HG02852 (cell line): ENCODE measurements around the gene CASP1.
A peak's percentile ranks its signal among the peaks of the same experiment; 100 is the strongest.
"Not testable (repeated sequence)": the region's sequence is repeated elsewhere in the genome, so short reads cannot be mapped to it uniquely, and the experiment has no call there.

Source experiments
- ATAC-seq: cut with Tn5 transposase; IDR thresholded peaks from one replicate; pipeline ENCODE4 v1.9.1; 2021; ENCODE audit warnings: mild to moderate bottlenecking, moderate library complexity; ENCODE audit not compliant: unreplicated experiment

Gene CASP1

GRCh38 chr11:105034813-105035620 lies at the start of gene CASP1:
CASP1 (minus strand) TSS chr11:105035144; CDS start chr11:105035113, 31 bp downstream.
- peak; percentile 96 for ATAC-seq

DNA sequence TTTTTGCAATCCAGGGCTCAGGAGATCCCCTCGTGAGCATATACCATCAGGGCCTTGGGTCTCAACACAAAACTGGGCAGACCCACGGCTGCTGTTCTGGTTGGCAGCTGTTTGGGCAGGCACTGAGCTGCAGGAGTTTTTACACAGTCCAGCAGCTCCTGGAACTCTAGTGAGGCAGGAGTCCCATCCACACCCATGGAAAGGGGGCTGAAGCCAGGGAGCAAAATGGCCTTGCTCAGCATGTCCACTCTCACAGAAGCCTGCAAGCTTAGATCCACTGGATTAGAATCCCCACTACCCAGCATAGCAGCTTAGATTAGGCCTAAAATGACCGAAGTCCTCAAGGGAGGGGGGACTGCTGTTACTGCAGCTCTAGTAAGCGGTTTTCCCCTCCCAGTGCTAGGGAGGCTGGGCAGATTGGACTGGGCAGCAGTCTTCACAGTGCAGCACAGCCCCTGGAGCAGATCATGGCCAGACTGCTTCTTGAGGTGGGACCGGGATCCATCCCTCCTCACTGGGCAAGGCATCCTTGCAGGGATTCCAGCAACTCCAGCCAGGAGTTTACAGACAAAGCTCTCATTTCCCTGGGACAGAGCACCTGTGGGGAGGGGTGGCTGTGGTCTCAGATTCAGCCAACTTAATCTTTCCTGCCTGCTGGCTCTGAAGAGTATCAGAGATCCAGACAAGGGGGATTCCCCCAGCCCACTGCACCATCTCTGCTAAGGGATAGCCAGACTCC lies 46.6 kb upstream of the CASP1 start:
- no peak for ATAC-seq

DNA sequence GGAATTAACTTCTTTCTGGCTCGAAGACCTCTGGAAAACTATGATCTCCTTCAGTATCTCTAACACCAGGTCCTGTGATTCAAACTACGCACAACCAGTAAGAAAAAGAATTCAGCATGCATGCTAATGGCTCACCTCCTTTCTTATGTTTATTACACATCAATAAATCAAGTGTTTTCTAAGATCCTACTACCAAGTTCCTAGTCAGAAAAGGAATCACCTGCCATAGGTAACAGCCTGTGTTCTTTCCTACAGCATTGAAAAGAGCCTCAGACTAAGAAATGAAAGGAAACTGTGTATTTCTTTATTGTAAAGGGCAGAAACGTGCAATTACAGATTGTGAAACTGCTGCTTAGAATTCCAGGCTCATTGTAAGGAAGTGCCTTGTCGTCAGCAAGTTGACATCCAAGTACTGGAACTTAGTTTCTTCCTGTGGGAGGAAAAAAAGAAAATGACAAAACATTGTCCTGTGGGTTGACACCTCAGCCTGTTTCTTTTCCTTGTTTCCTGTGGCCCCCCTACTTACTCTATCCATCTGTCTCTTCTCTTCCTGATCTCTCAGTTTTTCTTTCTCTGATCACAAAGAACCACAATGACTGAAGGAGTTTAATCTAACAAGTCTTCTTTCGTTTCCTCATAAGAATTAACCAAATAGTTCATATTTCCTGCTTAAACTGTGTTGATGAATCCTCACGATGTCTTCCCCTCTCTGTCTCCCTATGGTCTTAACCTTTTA lies 45.4 kb upstream of the CASP1 start:
- ATAC-seq: not testable (repeated sequence)

GRCh38 chr11:105078283-105078682 lies 43.3 kb upstream of the CASP1 start:
- no peak for ATAC-seq

DNA sequence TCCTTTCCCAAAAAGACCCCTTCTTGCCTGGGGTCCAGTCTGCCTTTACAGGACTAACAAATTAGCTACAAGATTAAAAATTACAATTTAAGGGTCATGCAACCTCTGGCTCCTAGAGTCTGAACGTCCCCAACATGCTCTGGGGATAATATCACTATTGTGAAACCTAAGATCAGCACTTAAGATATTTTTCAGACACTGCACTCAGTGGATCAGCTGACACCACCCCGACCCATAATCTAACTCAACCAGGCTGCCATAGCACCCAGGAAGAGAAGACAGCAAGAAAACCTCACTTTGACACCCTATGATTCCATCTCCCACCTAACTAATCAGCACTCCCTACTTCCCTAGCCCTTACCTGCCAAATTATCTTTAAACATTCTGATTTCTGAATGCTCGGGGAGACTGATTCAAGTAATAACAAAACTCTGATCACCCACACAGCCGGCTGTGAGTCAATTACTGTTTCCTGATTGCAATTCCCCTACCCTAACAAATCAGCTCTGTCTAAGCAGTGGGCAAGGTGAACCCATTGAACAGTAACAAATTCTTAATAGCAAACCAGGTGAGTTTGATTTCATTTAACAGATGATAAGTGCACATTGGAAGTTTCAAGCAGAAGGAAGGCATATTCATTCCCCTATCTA lies 42.3 kb upstream of the CASP1 start:
- peak; percentile 81 for ATAC-seq

DNA sequence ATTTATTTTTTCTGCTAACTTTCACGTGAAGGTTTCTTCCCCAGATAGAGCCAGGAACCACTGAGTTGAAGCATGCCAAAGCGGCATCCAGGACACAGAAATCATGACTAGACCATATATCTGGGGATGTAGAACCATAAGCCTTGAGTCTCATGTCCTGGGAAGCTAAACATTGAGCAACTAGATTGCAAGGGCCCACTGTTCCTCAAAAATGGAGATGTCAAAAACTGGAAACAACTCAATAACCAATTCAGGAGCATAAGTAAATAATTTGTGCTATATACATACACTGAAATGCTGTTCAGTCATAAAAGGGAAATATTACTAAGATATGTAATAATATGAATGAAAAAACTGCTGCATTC lies 39.2 kb upstream of the CASP1 start:
- ATAC-seq: no peak

DNA sequence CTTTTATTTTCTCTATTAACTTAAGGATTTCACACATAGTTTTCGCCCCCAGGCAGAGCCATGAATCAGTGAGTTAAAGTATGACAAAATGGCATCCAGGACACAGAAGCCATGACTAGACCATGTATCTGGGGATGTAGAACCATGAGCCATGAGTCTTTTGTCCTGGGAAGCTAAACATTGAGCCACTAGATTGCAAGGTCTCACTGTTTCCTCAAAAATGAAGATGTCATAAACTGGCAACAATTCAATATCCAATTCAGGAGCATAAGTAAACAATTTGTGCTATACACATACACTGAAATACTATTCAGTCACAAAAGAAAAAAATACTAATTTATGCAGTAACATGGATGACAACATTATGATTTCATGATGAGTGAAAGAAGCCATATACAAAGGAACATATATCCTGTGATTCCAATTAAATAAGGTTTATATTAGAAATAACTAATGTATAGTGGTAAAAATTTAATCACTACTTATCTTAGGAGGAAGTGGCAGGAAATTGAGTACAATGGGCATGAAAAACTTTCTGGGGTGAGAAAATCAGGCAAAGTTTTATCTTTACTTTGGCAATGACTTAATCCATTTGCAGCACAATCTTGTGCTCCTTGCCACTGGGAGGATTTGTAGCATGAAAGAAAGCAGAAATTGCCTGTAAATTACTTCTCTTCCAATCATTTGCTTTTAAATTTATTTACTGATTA lies 38.7 kb upstream of the CASP1 start:
- no peak for ATAC-seq

GRCh38 chr11:105072080-105072479 lies 37.1 kb upstream of the CASP1 start:
- ATAC-seq: not testable (repeated sequence)

GRCh38 chr11:105071089-105071732 lies 36.3 kb upstream of the CASP1 start:
- no peak for ATAC-seq

- no peak for ATAC-seq
Observed at GRCh38 chr11:105070306-105070705, 35.4 kb upstream of the CASP1 start.

- not testable (repeated sequence) for ATAC-seq
Observed at GRCh38 chr11:105069749-105070148, 34.8 kb upstream of the CASP1 start.

- ATAC-seq: not testable (repeated sequence)
Observed at GRCh38 chr11:105063245-105063941, 28.4 kb upstream of the CASP1 start.

DNA sequence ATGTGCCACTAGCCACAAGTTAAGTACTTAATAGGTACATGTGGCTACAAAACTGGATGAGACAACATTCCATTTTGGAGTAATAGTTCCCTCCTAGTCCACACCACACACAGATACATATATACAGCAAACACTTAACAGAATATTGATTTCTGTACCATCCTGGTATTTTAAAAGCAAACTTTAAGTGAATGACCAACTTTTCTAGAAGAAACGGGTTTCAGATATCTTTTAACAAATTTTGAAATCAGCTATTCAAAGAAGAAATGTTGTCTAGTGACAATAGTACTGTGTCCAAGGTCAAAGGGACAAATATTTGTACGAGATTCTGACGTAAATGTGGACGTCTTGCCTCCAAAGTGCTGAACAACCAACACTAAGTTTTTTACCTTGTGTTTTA lies 22.5 kb upstream of the CASP1 start:
- ATAC-seq: no peak

DNA sequence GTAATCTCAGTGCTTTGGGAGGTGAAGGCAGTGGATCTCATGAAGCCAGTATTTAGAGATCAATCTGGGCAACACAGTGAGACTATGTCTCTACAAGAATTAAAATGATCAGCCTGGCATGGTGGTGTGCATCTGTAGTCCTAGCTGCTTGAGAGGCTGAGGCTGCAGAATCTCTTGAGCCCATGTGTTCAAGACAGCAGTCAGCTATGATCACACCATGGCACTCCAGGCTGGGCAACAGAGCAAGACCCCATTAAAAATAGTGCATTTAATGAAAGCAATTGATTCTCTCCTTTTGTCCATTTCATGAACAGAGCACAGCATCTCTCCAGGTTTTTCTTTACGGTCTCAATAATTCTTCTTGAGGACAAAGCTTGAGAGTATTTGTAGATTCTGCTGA lies 21.5 kb upstream of the CASP1 start:
- ATAC-seq: no peak

DNA sequence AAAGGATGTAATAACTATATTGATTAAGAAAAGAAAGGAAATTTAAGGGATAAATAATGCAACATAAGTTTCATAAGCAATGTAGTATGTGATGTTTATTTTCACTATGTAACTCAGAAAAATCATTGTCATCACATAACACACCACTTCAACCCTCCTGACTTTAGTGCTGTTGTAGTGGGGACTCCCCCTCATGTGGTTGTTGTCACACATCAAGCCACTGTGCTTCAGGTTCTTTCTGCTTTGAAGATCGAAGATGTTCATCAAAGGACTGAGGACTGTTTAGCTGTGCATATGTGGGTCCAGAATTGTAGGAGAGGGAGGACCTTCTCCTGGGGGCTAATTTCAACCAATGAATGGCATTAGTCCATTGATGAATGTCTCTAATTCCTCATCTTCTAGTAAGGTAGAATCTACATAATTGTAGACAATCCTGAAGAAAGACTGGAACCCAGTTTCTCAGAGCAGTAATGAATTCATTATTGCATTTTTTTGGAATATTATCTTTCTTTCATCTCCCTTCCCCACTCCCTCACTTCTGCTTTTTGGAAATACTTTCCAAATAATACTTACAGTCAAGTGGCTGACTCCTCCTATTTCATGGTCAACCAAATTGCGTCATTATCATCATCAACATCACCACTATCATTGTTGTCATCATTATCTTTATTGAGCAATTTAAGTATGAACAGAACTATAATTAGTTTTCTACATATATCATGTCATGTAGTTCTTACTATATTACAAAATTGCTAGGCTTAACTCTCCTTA lies 20.0 kb upstream of the CASP1 start:
- ATAC-seq: no peak

DNA sequence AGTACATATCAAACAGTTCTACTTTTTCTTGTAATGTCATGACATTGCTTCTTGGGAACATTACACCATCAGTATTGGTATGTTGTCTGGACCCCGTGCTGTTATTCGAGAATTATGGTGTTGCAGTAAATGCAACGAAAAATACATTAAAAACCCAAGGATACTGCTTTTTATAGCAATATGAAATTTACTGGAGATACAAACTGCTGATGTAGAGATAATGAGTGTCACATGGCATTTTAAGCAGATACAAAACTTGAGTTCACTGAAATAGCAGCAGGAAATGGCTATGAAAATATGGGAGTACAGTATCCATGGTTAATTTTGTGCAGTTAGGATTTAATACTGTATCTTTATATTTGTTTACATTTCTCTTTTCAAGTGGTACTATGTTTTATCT lies 17.5 kb upstream of the CASP1 start:
- ATAC-seq: no peak

DNA sequence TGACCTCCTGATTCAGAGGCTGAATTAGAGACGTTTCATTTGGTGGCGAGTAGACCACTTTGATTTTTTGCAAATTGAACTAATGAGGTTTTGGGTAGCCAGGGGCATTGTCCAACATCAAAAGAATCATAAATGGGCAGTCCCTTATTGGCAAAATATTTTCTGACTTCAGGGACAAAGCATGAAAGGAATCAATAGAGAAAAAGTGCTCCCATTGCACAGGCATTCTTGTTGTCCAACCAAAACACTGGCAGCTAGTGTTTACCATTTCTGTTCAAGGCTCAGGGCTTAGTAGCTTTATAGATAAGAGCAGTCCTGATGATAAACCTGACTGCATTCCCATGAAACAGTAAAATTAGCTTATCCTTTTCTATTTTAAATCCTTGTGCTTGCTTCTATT lies 16.6 kb upstream of the CASP1 start:
- no peak for ATAC-seq

DNA sequence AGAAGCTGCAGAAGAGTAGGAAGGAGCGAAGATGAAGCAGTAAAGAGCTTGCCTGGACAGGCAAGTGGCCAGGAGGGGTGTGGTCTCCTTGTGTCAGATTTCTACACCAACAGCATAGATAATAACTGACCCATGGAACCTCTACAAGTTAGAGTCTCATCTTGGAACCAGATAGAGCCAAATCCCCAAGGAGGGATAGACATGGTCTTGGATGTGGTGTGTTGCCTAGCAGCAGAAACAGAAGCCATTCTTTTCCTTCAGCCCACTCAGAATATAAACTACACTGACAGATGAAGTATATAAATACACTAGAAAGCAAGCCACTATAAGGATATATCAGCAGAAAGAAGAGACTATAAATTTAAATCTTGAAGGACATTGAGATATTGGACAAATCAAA lies 14.5 kb upstream of the CASP1 start:
- ATAC-seq: no peak
